GM18870 (cell line): Measurements from ENCODE around the gene EVC2.

Source experiments
- ATAC-seq: cut with Tn5 transposase; IDR thresholded peaks from one replicate; pipeline ENCODE4 v1.9.1; 2021; ENCODE audit warnings: moderate library complexity; ENCODE audit not compliant: unreplicated experiment

EVC2 gene

DNA sequence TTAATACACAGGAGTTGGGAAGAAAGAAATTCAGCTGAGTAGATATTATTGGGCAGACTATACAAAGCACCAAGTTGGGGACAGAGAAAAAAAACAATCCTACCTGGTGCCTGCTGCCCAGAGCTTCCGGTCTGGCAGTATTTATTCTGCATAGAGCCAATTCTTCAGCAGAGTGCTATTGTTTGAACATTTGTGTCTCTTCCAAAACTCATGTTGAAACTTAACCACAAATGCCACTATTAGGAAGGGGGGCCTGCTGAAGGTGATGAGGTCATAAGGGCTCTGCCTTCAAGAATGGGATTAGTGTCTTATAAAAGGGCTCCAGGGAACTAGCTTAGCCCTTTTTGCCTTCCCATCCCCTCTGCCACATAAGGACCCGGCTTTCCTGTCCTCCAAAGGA is 136.2 kb downstream of the EVC2 start:
- ATAC-seq = no peak

DNA sequence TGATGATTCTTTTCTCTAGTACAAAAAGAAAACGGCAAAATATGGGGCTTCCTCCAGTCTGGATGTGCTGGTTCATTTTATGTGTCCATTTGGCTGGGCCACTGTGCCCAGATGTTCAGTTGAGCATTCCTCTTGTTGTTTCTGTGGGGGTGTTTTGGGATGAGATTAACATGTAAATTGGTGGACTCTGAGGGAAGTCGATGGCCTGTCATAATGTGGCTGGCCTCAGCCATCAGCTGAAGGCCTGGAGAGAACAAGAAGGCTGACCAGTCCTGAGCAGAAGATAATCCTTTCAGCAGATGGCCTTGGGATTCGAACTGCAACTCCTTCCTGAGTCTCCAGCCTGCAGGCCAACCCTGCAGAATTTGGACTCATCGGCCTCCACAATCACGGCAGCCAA is 136.7 kb downstream of the EVC2 start:
- no peak for ATAC-seq

DNA sequence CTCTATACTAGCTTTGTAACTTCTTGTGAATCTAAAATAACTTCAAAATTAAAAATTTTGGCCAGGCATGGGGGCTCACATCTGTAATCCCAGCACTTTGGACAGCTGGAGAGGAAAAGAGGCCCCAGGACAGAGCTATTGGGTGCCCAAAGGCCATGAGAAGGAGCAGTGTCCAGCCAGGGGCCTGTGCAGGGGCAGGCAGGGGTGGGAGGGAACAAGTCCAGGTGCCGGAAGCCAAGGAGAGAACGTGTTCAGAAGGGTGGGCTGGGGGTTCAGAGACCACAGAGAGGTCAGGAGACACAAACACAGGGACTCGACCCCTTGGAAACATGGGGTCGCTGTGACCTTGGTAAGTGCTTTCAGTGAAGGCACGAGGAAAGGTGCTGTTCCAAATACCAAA is 138.9 kb downstream of the EVC2 start:
- no peak for ATAC-seq

DNA sequence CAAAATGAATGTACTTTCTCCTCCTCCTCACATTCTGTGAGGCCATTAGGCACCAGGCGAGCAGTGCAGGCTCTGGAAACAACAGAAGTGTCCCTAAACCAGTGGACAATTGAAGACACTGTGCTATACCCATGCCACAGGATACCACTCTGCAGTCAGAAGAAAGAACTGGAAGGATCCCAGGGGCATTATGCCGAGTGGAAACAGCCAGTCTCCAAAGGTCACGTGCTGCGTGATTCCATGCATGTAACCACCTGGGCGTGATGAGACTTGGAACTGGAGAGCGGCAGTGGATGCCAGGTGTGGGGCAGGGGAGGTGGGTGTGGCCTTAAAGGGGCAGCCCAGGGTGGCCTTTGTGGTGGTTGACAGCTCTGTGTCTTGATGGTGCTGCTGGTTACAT is 139.4 kb downstream of the EVC2 start:
- no peak for ATAC-seq

DNA sequence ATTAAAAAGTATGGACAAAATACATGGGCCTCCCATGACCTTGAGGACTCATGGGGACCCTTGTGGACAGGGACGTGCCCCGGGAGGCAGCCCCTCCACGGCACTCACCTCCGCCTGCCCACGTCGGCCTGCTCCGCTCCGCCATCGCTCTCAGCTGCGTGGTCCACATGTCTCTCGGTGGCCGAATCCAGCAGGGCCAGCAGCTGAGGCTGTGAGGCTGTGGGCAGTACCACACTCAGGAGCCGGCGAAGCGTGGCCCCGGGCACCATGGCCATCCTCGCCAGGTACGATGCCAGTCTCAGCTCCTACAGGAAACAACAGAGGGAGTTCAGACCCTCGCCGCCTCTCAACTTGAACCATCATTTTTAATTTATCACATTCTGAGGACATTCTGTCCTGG is 140.0 kb downstream of the EVC2 start:
- no peak for ATAC-seq

DNA sequence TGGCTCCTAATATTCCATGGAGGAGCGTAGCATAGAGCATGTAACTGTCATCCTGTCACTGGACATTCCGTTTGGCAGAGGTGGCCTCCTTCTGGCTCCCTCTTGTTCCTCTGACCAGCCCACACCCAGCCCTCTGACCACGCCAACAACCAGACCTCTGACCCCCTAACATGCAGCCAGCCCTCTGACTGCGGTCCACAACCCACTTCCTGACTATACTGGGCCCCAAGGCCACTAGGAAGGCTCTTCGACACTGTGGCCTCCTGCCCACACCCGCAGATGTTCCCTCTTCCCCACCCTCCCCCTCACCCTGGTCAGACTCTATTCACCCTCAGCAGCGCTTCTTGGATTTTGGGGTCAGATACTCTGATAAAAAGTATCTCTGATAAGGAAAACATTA is 141.4 kb downstream of the EVC2 start:
- no peak for ATAC-seq

DNA sequence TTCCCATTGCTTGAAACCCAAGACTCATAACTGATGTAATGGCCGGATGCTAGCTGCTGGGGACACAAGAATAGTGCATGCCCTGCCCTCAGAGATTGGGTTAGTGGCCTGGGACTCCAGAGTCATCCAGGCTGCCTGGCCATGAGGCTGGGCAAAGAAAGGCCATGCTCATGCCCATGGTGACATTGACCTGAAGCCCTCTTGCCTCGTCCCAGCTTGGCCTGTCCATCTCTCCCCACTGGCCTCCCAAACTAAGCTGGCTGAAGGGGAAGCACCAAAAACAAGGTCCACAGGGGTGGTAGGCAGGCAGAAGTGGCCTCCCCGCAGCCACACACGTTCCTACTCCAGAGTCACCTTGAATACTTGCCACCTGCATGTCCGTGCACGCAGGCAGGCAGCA is 141.8 kb downstream of the EVC2 start:
- ATAC-seq = no peak

DNA sequence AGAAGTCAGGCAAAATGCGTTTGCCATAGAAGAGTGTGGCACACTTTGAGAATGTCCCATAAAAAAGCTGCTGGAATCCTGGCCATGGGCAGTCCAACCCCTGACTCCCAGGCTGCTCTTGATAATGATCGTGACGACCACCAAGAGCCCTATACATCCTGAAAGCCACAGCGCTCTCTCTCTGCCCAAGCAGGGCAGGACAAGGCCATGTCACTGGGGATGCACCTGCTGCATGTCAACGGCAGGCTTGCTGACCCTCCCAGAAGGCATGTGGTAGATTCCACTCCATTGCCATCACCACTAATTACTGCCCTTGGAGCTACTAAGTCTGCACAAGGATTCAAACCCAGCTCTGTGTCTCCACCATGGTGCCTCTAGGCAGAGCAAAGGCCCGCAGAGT is 144.5 kb downstream of the EVC2 start:
- no peak for ATAC-seq

DNA sequence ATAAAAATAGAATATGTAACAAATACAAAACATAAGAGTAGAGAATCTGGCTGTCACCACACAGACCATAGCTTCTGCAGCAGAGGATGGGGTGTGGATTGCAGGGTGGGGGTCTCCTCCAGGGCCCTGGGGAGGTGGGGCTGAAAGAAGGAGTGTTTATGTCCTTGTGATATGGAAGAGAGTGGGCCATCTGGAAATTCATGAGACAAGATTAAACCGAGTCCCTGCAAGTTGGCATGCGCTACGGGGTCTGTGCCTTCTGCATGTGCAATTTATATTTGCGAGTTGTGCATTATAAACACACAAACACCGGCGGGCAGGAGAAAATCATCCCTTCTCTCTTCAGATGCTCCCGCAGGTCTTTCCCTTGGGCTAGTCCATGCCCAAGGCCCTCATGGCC is 145.9 kb downstream of the EVC2 start:
- ATAC-seq = no peak

DNA sequence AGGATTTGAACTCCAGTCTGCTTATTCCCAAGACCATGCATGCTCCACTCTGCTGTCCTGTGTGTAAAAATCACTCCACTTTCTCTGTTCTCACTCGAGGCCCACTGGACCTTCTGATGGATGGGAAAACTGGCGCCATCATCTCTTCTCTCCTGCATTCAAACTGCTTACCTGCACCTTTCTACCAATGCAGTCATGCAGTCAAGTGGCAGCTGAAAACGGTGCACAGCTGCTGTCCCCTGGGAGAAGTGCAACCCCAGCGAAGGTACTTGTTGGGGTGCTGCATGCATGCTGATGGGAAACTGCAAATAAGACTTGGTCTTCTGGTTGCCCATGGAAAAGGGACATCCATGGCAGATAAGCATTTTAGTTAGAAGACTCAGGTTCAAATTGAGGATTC is 147.1 kb downstream of the EVC2 start:
- no peak for ATAC-seq

DNA sequence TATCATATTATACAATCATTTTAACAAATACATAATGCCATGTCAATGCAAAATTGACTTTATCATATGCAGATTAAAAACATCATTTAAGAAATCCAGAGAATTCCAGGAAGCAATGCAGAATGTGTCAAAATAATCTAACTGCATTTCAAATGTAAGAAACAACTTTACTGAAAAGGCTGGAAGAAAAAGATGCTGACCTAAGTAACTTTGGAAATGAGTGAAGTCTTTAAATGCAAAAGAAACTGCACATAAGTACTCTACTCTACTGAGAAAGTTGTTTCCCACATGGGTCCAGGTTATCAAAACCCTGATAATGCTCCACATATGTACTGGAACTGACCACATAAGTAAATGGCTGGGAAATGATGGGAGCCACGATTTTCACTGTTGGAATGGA is 149.9 kb downstream of the EVC2 start:
- ATAC-seq = no peak

DNA sequence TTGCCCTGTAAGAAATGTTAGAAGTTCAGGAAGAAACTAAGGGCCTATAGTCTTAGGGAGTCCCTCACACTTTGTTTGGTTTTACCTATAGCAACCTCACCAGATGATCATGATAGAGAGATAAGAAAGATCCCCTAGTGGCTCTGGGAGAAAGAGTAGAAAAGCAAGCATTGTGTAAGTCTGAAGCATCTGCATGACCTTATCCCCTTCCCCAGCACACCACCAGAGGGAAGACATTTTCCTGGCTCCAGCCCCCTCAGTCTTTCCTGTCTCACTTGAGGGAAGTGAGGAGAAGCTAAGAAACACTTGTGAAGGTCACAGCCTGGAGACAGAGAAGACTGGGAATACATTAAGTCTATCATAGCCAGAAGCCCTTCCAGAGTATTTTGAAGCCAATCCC is 154.0 kb downstream of the EVC2 start:
- ATAC-seq = no peak

DNA sequence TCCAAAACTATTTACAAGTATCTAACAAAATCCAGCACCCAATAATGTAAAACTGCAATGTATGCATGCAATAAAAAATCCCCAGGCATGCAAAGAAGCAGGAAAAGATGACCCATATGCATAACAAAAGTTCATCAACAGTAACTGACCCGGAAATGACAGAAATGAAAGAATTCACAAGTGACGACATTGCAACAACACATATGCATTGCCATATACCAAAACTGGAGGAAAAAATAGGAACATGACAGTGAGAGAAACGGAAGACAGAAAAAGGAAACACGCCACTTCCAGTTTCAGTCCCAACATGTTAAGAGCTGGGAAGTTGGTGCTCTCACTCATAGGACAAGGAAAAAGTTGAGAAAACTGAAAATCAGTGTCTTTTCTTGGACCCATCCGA is 154.6 kb downstream of the EVC2 start:
- ATAC-seq = no peak

DNA sequence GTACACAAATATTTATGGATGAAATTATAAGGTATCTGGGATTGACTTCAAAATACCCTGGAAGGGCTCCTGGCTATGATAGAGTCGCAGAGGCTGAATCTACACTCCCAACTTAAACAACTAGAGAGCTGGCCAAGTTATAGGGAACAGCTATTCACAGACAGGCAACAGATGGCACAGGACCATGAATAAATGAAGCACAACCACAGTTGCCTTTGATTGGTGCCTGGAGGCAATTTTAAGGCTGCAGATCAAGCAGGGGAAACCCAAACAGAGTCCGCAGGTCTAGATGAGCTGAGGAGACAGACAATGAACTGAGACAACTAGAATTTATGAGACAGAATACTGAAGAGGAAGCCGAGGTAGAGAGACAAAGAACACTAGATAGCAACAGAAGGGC is 155.9 kb downstream of the EVC2 start:
- ATAC-seq = no peak

DNA sequence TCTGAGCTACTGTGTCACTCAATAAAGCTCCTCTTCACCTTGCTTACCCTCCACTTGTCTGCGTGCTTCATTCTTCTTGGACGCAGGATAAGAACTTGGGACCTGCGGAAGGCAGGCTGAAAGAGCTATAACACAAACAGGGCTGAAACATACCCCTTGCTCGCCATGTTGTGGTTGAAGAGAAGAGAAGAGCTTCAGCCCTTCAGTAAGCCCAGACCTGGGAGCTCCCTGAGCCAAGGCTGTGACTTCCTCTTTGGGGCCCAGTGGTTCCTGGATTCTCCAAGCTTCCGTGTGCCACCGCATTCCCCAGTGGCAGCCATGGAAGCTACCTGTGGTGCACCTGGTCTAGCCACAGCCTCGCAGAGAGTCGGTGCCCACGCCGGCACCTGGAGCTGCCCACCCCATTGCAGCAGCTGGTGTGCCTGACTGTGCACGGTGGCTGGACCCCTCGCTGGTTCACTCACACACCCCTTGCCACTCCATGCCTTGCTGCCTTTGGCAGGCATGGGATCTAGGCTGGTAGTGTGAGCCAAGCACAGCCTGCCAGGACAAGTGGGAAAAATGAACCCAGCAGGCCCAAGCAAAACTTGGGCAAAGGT is 160.6 kb downstream of the EVC2 start:
- ATAC-seq = no peak

DNA sequence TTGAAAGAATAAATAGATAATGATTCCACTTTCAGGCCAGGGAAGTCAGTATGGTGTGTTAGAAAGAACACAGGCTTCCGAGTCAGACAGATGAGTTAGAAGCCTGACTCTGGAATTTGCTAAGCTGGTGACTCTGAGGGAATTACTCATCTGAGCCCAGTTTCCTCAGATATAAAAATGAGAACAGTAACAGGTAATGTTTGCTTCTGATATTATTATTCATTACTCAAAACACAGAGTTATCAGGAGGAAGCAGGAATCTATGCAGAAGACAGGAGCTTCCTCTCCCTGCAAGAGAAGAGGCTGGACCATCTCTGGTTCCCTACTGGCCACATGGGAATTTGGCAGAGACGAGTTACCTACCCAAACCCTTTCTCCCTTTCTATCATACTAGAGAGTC is 163.1 kb downstream of the EVC2 start:
- no peak for ATAC-seq

DNA sequence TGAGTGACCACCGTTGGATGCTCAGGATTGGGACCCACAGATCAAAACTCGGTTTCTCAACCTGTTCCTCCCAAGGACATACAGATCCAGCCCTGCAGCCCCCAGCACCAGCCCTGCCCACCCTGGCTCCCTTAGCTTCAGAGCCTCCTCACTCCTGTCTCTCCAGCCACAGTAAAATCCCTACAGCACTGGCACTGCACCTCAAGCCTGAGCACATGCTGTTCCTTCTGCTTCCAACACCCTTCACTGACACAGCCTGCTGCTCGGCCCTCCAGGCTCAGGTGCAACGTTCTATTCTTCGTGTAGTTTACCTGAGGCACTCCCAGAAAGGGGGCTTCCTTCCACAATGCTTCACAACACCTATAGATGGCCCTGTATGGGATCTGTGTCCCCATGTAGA is 163.6 kb downstream of the EVC2 start:
- ATAC-seq = no peak

DNA sequence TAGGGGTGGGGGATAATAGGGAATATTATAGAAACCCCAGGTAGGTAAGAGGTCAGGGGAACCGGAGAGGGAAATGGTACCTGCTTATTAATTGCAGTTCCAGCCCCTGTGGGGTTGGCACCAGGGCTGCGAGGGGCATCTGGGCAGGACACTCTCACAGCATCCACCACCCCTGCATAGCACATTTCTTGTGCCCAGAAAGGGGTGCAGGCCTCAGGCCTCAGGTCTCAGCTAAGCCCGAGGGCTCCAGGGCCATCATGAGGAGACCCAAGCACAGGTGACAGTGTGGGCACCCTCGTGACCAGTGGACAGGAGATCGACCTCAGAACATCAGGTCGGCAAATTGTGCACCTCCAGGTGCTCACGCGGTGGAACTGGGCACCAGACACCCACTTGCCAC is 164.7 kb downstream of the EVC2 start:
- no peak for ATAC-seq

DNA sequence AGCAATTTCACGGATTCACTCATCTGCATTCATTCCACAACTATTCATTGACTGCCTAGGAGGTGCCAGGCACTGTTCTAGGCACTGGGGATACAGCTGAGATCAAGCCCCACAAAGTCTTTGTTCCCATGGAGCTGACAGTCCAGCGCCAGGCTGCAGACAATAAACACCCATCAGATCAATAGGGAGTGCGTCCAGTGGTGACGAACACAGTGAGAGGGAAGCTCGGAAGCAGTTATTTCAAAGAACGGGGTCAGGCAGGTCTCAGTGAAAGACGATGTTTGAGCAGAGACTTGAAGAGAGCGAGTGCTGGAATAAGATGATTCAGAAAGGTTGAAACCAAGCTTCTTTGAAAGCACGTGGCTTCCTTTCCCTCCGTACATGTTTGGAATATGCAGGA is 167.2 kb downstream of the EVC2 start:
- no peak for ATAC-seq

DNA sequence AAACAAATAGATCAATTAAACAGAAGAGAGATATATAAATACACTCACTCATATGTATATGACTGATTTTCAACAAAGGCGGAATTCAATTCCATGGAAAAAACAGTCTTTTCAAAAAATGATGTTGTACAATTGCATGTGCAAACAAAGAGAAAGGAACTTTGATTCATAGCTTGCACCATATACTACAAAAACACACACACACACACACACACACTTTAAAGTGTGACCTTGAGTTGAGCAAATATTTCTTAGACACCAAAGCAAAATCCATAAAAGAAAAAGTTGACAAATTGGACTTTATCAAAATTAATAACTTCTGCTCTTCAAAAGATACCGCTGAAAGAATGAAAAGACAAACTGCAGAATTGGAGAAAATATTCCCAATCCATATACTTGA is 168.8 kb downstream of the EVC2 start:
- ATAC-seq = no peak

DNA sequence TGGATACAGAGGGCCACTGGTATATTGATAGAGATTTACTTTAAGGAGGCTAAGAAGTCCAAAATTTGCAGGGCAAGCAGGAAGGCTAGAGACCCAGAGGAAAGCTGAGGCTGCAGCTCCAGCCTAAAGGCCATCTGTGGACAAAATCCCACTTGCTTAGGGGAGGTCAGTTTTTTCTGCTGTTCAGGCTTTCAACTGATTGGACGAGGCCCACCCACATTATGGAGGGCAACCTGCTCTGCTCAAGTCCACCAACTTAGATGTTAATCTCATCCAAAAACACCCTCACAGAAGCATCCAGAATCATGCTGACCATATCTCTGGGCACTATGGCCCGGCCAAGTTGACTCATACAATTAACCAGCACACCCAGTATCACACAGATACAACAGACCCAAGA is 176.3 kb downstream of the EVC2 start:
- ATAC-seq = no peak

DNA sequence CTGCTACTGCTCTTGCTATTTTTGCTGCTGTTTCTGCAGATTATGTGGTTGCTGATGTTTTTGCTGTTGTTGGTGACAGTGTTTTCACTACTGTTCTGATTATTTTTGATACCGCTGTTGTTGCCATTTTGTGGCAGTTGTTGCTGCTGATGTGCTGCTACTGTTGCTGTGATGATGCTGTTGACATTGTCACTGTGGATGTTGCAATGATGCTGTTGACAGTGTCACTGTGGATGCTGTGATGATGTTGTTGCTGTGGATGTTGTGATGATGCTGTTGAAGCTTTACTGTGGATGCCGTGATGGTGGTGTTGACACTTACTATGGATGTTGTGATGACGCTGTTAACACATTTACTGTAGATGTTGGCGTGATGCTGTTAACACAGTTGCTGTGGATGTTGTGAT is 180.3 kb downstream of the EVC2 start:
- ATAC-seq = no peak

DNA sequence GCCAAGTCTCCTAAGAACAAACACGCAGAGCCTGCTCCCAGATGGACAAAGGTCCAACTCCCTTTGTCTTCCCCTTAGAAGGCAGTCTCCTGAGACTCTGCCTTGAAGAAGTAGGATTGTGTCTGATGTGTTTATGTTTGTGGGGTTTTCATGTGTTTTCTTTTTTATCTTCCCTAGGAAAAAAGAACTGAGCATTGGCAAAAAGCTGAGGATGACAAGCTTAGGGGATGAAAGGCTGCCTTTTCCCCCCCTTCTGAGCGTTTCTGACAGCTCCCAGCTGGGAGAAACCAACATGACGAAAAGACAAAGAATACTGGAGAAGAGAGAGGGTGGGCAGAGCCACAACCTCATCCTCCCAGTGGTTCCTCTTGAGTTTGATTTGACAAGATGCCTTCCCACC is 181.1 kb downstream of the EVC2 start:
- ATAC-seq = no peak
